ENCODE measurements around the gene SDR42E2. TPM values are rescaled to one million over a fixed set of nuclear protein-coding genes. Genes with fewer than 3 reads are reported as not detected.

SDR42E2 gene
- total RNA-seq, 2 donors from 2014 or later = not detected

- Histone ChIP-seq H3K9ac (ENCODE audit: extremely low read depth, low read length, poor library complexity, severe bottlenecking) (no peak overlapping the region), H3K9me3 (ENCODE audit: control insufficient read depth, low read length) (no peaks in the 10 kb centered on the region), H3K27me3 (ENCODE audit: control insufficient read depth, insufficient read depth, low read length, poor library complexity, severe bottlenecking) (no peaks in the 10 kb centered on the region), H3K27ac (ENCODE audit: low read depth, low read length) (no peak overlapping the region), H3K4me3 (ENCODE audit: low read length) (no peak overlapping the region), H3K4me1 (ENCODE audit: control insufficient read depth, insufficient read depth, low read length) (no peaks in the 10 kb centered on the region), H3K36me3 (ENCODE audit: control insufficient read depth, insufficient read depth, low read length) (no peaks in the 10 kb centered on the region)
- Mint-ChIP-seq H3K27me3 (ENCODE audit: insufficient read depth) (no peaks in the 10 kb centered on the region), H3K4me1 (no peaks in the 10 kb centered on the region), H3K27ac (no peak overlapping the region), H3K36me3 (ENCODE audit: low read depth) (peaks cover 6% of the 10 kb centered on the region), H3K4me3 (no peak overlapping the region), H3K9me3 (no peaks in the 10 kb centered on the region)
- TF ChIP-seq CTCF (conservative IDR thresholded peaks at IDR 0.05) = no peak
- no peak for DNase-seq
- WGBS, 2 experiments (ENCODE audit: insufficient coverage in 1 of 2, insufficient read length in 1 of 2) = 82 to 83% methylated on average over 7 of the region's 7 CpGs
Measured at GRCh38 chr16:22225060-22225459, 62.8 kb downstream of the SDR42E2 start.

GRCh38 chr16:22229889-22230288, 67.6 kb downstream of the SDR42E2 start:
- H3K27me3 ChIP-seq (ENCODE audit: control insufficient read depth, insufficient read depth, low read length, poor library complexity, severe bottlenecking) = no peaks in the 10 kb centered on the region
- H3K27me3 Mint-ChIP-seq (ENCODE audit: insufficient read depth) = no peaks in the 10 kb centered on the region
- peak overlapping the region; percentile 58 for H3K27ac Mint-ChIP-seq
- no peak overlapping the region for H3K27ac ChIP-seq (ENCODE audit: low read depth, low read length)
- H3K9me3 ChIP-seq (ENCODE audit: control insufficient read depth, low read length) = no peaks in the 10 kb centered on the region
- no peak overlapping the region for H3K4me3 ChIP-seq (ENCODE audit: low read length)
- H3K36me3 Mint-ChIP-seq (ENCODE audit: low read depth) = peaks cover 8% of the 10 kb centered on the region
- no peak overlapping the region for H3K9ac ChIP-seq (ENCODE audit: extremely low read depth, low read length, poor library complexity, severe bottlenecking)
- H3K4me1 Mint-ChIP-seq = no peaks in the 10 kb centered on the region
- no peak for TF ChIP-seq CTCF (conservative IDR thresholded peaks at IDR 0.05)
- WGBS, 2 experiments (ENCODE audit: insufficient coverage in 1 of 2, insufficient read length in 1 of 2) = 84 to 86% methylated on average over 7 of the region's 7 CpGs
- H3K36me3 ChIP-seq (ENCODE audit: control insufficient read depth, insufficient read depth, low read length) = no peaks in the 10 kb centered on the region
- DNase-seq = no peak
- no peaks in the 10 kb centered on the region for H3K4me1 ChIP-seq (ENCODE audit: control insufficient read depth, insufficient read depth, low read length)
- no peak overlapping the region for H3K4me3 Mint-ChIP-seq
- no peaks in the 10 kb centered on the region for H3K9me3 Mint-ChIP-seq

DNA sequence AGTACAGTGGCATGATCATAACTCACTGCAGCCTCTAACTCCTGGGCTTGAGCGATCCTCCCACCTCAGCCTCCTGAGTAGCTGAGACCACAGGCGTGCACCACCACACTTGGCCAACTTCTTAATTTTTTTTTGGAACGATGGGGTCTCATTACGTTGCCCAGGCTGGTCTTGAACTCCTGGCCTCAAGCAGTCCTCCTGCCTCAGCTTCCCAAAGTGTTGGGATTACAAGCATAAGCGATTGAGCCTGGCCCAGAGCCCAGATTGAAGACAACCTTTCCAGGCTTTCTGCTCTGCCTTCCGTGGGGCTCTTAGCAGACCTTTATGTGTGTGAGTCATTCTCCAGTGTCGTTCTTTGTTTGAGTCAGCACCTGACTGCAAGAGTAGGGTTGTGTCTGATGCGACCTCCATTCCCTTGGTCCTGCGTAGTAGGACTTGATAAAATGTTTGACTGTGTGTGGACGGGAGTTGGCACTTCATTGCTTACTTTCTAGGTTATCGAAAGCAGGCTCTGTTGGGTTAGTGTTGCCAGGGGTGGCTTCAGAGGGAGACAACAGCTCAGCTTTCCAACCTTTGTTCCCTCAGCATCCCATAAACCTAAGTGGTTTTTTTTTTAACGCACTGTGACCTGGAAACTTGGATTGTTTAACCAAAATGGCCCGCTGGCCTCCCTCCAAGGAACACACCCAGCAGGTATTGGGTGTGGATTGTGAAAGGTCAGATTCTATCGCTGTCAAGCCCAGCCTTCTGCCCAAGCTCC, 70.2 kb downstream of the SDR42E2 start:
- no peak overlapping the region for H3K27ac Mint-ChIP-seq
- H3K36me3 Mint-ChIP-seq (ENCODE audit: low read depth) = peaks cover 8% of the 10 kb centered on the region
- no peak overlapping the region for H3K4me3 ChIP-seq (ENCODE audit: low read length)
- 85 to 94% methylated on average over 7 to 14 of the region's 14 CpGs for WGBS, 2 experiments (ENCODE audit: insufficient coverage in 1 of 2, insufficient read length in 1 of 2)
- DNase-seq = no peak
- no peaks in the 10 kb centered on the region for H3K27me3 ChIP-seq (ENCODE audit: control insufficient read depth, insufficient read depth, low read length, poor library complexity, severe bottlenecking)
- H3K9ac ChIP-seq (ENCODE audit: extremely low read depth, low read length, poor library complexity, severe bottlenecking) = no peak overlapping the region
- TF ChIP-seq CTCF (conservative IDR thresholded peaks at IDR 0.05) = no peak
- H3K4me1 ChIP-seq (ENCODE audit: control insufficient read depth, insufficient read depth, low read length) = no peaks in the 10 kb centered on the region
- no peaks in the 10 kb centered on the region for H3K27me3 Mint-ChIP-seq (ENCODE audit: insufficient read depth)
- no peaks in the 10 kb centered on the region for H3K9me3 Mint-ChIP-seq
- no peak overlapping the region for H3K4me3 Mint-ChIP-seq
- H3K27ac ChIP-seq (ENCODE audit: low read depth, low read length) = no peak overlapping the region
- no peaks in the 10 kb centered on the region for H3K4me1 Mint-ChIP-seq
- no peaks in the 10 kb centered on the region for H3K36me3 ChIP-seq (ENCODE audit: control insufficient read depth, insufficient read depth, low read length)
- no peaks in the 10 kb centered on the region for H3K9me3 ChIP-seq (ENCODE audit: control insufficient read depth, low read length)
